HFFc6 (cell line): ENCODE results near the gene LMAN2L. TPM values are rescaled to one million over a fixed set of nuclear protein-coding genes. Genes with fewer than 3 reads are reported as not detected.

Experiments
- DNase-seq: peaks from one replicate; pipeline ENCODE4 v3.0.0-alpha.2; 2018
- H3K27ac Mint-ChIP-seq: 2 replicates; pipeline ENCODE4 v1.8.0; 2020; ENCODE audit warnings: mild to moderate bottlenecking, mixed read lengths
- H3K27me3 Mint-ChIP-seq: 2 replicates; pipeline ENCODE4 v1.8.0; 2021; ENCODE audit warnings: mild to moderate bottlenecking, moderate library complexity, mixed read lengths; ENCODE audit not compliant: insufficient read depth
- H3K36me3 Mint-ChIP-seq: 2 replicates; pipeline ENCODE4 v1.8.0; 2021; ENCODE audit warnings: low read depth, mixed read lengths
- H3K4me1 Mint-ChIP-seq: 2 replicates; pipeline ENCODE4 v1.8.0; 2020; ENCODE audit warnings: low read depth, mixed read lengths
- H3K4me3 Mint-ChIP-seq: 2 replicates; pipeline ENCODE4 v1.8.0; 2020; ENCODE audit warnings: mild to moderate bottlenecking, moderate library complexity, mixed read lengths
- H3K9me3 Mint-ChIP-seq: 2 replicates; pipeline ENCODE4 v1.8.0; 2020; ENCODE audit warnings: mild to moderate bottlenecking, mixed read lengths
- CTCF ChIP-seq: fragments of 200-600 bp; sonication (generic); IDR thresholded peaks from 2 replicates; pipeline ENCODE4 v1.5.0; 2021; ENCODE audit warnings: antibody characterized with exemption, mild to moderate bottlenecking
- total RNA-seq, 6 experiments: library from RNA; stranded (reverse); fragmentation: NEBNext Ultra II Directional; extraction: Animal tissue kit (Norgen Biotek cat#: 25700); gene quantifications; 2 replicates in 1 of 6; 3 replicates in 5 of 6; pipeline ENCODE4 v1.2.3, GENCODE V29; 2021

LMAN2L gene
- total RNA-seq, 6 experiments from 2014 or later: 24.3 to 27.7 (median 26.4) TPM

GRCh38 chr2:96747061-96747617 lies 7.3 kb upstream of the LMAN2L start:
- TF ChIP-seq CTCF: no peak
- H3K27me3 Mint-ChIP-seq: peaks cover 9% of the 10 kb centered on the region
- H3K4me1 Mint-ChIP-seq: peaks cover 16% of the 10 kb centered on the region
- no peaks in the 10 kb centered on the region for H3K36me3 Mint-ChIP-seq
- 0 out of 2 replicates have a peak overlapping the region, but pooled peaks have one; percentile 6 for H3K27ac Mint-ChIP-seq
- H3K9me3 Mint-ChIP-seq: no peaks in the 10 kb centered on the region
- DNase-seq: no peak
- peak overlapping the region; percentile 32; the same call in 1 of the 2 replicates for H3K4me3 Mint-ChIP-seq

GRCh38 chr2:96739076-96739632 lies 710 bp downstream of the LMAN2L start:
- Mint-ChIP-seq H3K9me3 (no peaks in the 10 kb centered on the region), H3K4me1 (peaks cover 26% of the 10 kb centered on the region), H3K27me3 (no peaks in the 10 kb centered on the region; the same call in 1 of the 2 replicates), H3K36me3 (peaks cover 14% of the 10 kb centered on the region; the same call in 1 of the 2 replicates), H3K27ac (peak overlapping the region; percentile 97), H3K4me3 (peak overlapping the region; percentile 100)
- no peak for TF ChIP-seq CTCF
- DNase-seq: no peak

GRCh38 chr2:96737831-96738230 lies 2.0 kb downstream of the LMAN2L start:
- peak overlapping the region; percentile 53; the same call in 1 of the 2 replicates for H3K27ac Mint-ChIP-seq
- TF ChIP-seq CTCF: no peak
- H3K4me1 Mint-ChIP-seq: peaks cover 26% of the 10 kb centered on the region
- H3K9me3 Mint-ChIP-seq: no peaks in the 10 kb centered on the region
- H3K4me3 Mint-ChIP-seq: peak overlapping the region; percentile 18; the same call in 1 of the 2 replicates
- H3K36me3 Mint-ChIP-seq: peaks cover 16% of the 10 kb centered on the region; the same call in 1 of the 2 replicates
- no peaks in the 10 kb centered on the region; the same call in 1 of the 2 replicates for H3K27me3 Mint-ChIP-seq
- DNase-seq: no peak

- H3K4me1 Mint-ChIP-seq: peaks cover 26% of the 10 kb centered on the region
- H3K27ac Mint-ChIP-seq: no peak overlapping the region
- H3K36me3 Mint-ChIP-seq: peaks cover 16% of the 10 kb centered on the region; the same call in 1 of the 2 replicates
- no peak overlapping the region for H3K4me3 Mint-ChIP-seq
- no peaks in the 10 kb centered on the region; the same call in 1 of the 2 replicates for H3K27me3 Mint-ChIP-seq
- no peak for DNase-seq
- H3K9me3 Mint-ChIP-seq: no peaks in the 10 kb centered on the region
- no peak for TF ChIP-seq CTCF
These were observed 2.6 kb downstream of the LMAN2L start for GRCh38 chr2:96737251-96737650.

GRCh38 chr2:96734880-96735583 lies 4.8 kb downstream of the LMAN2L start:
- H3K36me3 Mint-ChIP-seq: peaks cover 21% of the 10 kb centered on the region; the same call in 1 of the 2 replicates
- DNase-seq: no peak

More at GRCh38 chr2:96734880-96735583, 4.8 kb downstream of the LMAN2L start:
- Mint-ChIP-seq H3K27me3 (no peaks in the 10 kb centered on the region), H3K9me3 (no peaks in the 10 kb centered on the region), H3K4me1 (peaks cover 31% of the 10 kb centered on the region), H3K27ac (no peak overlapping the region), H3K4me3 (no peak overlapping the region)
- no peak for TF ChIP-seq CTCF
